NCI-H2029 treated with DMSO at 0.1 percent for 48 hours (cell line): ENCODE data around the gene B4GALT3.

Source experiments
- DNase-seq: peaks from one replicate; lab custom pipeline; 2025; lab: John Stamatoyannopoulos, UW

The B4GALT3 gene

DNA sequence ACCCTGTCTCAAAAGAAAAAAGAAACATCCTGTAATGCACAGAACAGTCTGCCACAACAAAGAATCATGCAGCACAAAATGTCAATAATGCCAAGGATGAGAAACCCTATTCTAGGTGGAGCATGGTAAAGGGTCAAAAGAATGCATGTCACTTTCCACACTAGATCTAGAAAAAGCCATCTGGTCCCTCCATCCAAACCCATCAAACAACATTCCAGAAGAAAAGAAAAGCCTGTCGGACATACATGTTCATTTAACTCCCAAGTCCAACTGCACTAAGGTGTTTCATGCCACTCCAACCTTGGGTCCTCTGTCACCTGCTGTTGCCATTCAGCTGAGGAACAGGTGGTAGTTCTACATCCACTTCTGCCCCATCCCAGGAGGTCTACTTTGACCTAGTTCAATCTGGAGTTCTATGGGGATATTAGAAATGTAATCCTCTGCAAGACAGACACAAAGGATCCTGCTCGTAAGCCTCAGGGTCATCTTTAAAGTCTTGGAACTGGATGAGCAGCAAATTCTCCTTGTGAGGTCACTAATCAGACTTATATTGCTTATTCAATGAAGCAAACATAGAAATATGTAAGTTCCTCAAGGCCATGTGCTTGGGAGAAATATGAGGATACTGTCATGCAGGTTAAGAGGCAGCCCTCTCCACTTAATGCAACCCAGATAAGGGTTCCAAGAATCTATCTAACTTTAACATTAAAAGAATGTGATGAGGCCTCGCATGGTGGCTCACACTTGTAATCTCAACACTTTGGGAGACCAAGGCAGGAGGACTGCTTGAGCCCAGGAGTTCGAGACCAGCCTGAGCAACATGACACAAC lies 48.5 kb downstream of the B4GALT3 start:
- DNase-seq: no peak

DNA sequence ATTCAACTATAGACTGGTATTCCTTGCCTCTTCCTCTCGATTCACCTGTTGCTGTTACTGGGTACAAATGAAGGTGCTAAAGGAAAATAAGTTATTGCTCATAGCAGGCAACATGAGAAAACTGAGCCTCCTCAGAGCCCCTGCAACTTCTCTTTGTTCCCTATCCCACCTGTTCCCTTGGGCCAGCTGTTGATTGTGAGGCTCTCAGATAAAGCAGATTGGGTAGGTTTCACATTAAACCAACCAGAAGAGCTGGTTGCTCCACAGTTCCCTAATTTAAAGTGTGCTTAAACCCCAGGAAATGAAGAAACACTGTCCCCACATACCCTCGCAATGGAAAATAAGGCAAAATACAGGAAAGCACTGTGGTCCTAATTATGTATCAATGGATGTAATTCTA lies 49.7 kb downstream of the B4GALT3 start:
- no peak for DNase-seq

DNA sequence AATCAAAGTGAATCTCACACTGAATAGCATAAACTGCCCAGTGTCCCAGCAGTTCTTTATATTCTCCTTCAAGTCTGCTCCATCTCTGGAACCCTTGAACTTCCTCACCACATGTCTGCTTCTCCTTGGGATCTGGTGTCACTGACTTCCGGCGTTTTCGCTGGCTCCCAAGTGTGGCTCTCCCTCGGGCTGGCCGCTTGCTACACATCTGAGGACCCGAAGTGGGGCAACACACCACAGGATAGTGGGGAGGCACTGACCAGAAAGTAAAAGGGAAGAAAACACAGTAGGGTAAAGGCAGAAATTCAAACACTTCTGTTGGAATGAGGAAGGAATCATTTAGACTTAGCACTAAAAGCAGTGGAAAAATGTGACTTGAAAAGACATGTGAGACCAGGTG lies 54.3 kb downstream of the B4GALT3 start:
- DNase-seq: no peak

DNA sequence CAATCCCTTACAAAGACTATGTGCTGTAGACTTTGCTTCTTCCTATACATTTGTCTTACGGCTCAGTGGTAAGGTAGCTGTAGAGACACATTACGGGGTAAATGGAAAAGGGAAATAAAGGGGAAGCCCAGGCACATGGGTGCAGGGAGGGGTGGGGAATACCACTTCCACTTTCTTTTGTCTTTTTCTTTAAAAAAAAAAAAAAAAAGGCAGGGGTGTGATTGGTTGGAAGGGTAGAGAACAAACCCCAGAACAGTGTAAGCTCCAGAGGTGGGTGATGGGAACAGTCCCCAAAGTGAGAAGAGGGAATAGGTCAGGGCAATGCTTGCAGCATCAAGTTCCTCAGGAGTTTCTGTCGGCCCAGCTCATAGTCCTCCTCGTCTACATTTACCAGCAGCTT lies 55.5 kb downstream of the B4GALT3 start:
- DNase-seq: no peak
